ENCODE data around the gene ZNF502. TPM values are rescaled to one million over a fixed set of nuclear protein-coding genes. Genes with fewer than 3 reads are reported as not detected.

Gene ZNF502
- total and polyA plus RNA-seq, 2 of the 13 experiments (the other 11 are each of a cell fraction or from before 2014, with no cell fraction given): not detected

- TF ChIP-seq DMAP1 (CRISPR knock-in tag; IDR thresholded peaks at IDR 0.05) (peak; percentile 87; the same call in 1 of the 2 replicates), NCOA1 (CRISPR knock-in tag; IDR thresholded peaks at IDR 0.05) (no peak), RBM22 (optimal IDR thresholded peaks at IDR 0.05; ENCODE audit: low read length) (peak; percentile 22), ZNF839 (CRISPR knock-in tag; IDR thresholded peaks at IDR 0.05; ENCODE audit: borderline replicate concordance) (no peak), ZFX (CRISPR knock-in tag; IDR thresholded peaks at IDR 0.05; ENCODE audit: low read depth) (peak; percentile 91), ZNF354B (CRISPR knock-in tag; IDR thresholded peaks at IDR 0.05) (no peak), ZBTB39 (CRISPR knock-in tag; IDR thresholded peaks at IDR 0.05) (no peak), ZNF281 (CRISPR knock-in tag; IDR thresholded peaks at IDR 0.05; ENCODE audit: borderline replicate concordance) (no peak), CHD2 (IDR thresholded peaks at IDR 0.05; ENCODE audit: low read depth, low read length) (no peak; the same call in 1 of the 2 replicates), KDM2A (CRISPR knock-in tag; IDR thresholded peaks at IDR 0.05; ENCODE audit: borderline replicate concordance, low read depth) (peak; percentile 96), ZNF563 (CRISPR knock-in tag; IDR thresholded peaks at IDR 0.05) (no peak; the same call in 1 of the 2 replicates), ZFY (CRISPR knock-in tag; IDR thresholded peaks at IDR 0.05) (peak; percentile 88), SOX13 (IDR thresholded peaks at IDR 0.05) (0 out of 2 replicates have a peak, but pooled peaks have one; percentile 21), SOX13 (CRISPR knock-in tag; conservative IDR thresholded peaks at IDR 0.05 in 1 of 2, IDR thresholded peaks at IDR 0.05 in 1 of 2) (0 out of 4 replicates have a peak, but pooled peaks of 1 of the 2 experiments have one; percentile 41), ZNF335 (CRISPR knock-in tag; IDR thresholded peaks at IDR 0.05) (peak; percentile 53), ZNF609 (CRISPR knock-in tag; IDR thresholded peaks at IDR 0.05; ENCODE audit: borderline replicate concordance) (peak; percentile 49; the same call in 1 of the 2 replicates), PHB2 (IDR thresholded peaks at IDR 0.05; ENCODE audit: partially characterized antibody) (no peak), KDM4B (CRISPR knock-in tag; IDR thresholded peaks at IDR 0.05) (peak; percentile 84), TARDBP (CRISPR knock-in tag; IDR thresholded peaks at IDR 0.05) (peak; percentile 77; the same call in 1 of the 2 replicates), NFRKB (IDR thresholded peaks at IDR 0.05) (no peak), ZNF678 (CRISPR knock-in tag; IDR thresholded peaks at IDR 0.05) (no peak), CCDC6 (CRISPR knock-in tag; IDR thresholded peaks at IDR 0.05) (peak; percentile 94)
Observed at GRCh38 chr3:44729384-44729910, 17.0 kb downstream of the ZNF502 start, which contains the start of gene ZNF501 (continued).

Measured in HepG2 (cell line).